K562 (cell line): ENCODE results near the gene SPTBN2. TPM values are rescaled to one million over a fixed set of nuclear protein-coding genes. Genes with fewer than 3 reads are reported as not detected.

ENCODE experiments used
- ATAC-seq: fragments of 200-7000 bp; cut with Tn5 transposase; 3 replicates; pipeline ENCODE4 v1.9.1; 2020; ENCODE audit warnings: moderate library complexity
- BruUV-seq: library from RNA; stranded (reverse); fragments of 400-500 nt; replicated peaks from 2 replicates; lab custom pipeline; 2021; lab: Mats Ljungman, UMichigan
- CTCF ChIA-PET: fragments of 300-600 bp; formaldehyde crosslinking; extraction: SDS; loops from one replicate; lab custom pipeline; 2021; ENCODE audit warnings: low intra/inter-chr PET ratio; lab: Yijun Ruan, JAX
- POLR2A ChIA-PET: fragments of 300-600, 350-650 bp; sonication (Branson Sonifier 250); formaldehyde crosslinking; extraction: SDS; loops from one replicate; lab custom pipeline; 2021; ENCODE audit warnings: antibody characterized with exemption, inconsistent platforms; lab: Yijun Ruan, JAX
- DNase-seq, 4 experiments: peaks; one replicate each; pipeline versions ENCODE4 v3.0.0 to v3.0.0-alpha.2; 2011 to 2018; ENCODE audit warnings: low spot score in 3 of 4, mixed read lengths in 3 of 4; ENCODE audit errors: extremely low read depth in 1 of 4
- FAIRE-seq: peaks from 2 replicates; lab custom pipeline; 2011; peaks lifted over from hg19 to GRCh38; lab: Jason Lieb, UNC
- H2AFZ ChIP-seq: 2 replicates; pipeline ENCODE4 v1.6.0; 2011; ENCODE audit warnings: low read depth, low read length, control low read depth, inconsistent platforms
- H3K27ac ChIP-seq: fragments of 200-600 bp; 3 replicates; pipeline ENCODE4 v1.8.0; 2011; ENCODE audit warnings: low read depth, mild to moderate bottlenecking, control low read depth, inconsistent platforms, low read length, moderate library complexity, mixed read lengths; ENCODE audit errors: extremely low read depth
- H3K27me3 ChIP-seq, 2 experiments: fragments of 300-600 bp in 1 of 2; 2 replicates in 1 of 2; 3 replicates in 1 of 2; pipeline versions ENCODE4 v1.6.0 to v1.8.0; 2011; ENCODE audit warnings: inconsistent platforms in 2 of 2, low read length in 2 of 2, mild to moderate bottlenecking in 1 of 2, mixed read lengths in 1 of 2, moderate library complexity in 1 of 2; ENCODE audit not compliant: control insufficient read depth in 2 of 2, insufficient read depth in 2 of 2
- H3K36me3 ChIP-seq: fragments of 300-600 bp; 3 replicates; pipeline ENCODE4 v1.8.0; 2011; ENCODE audit warnings: mild to moderate bottlenecking, low read length, inconsistent platforms; ENCODE audit not compliant: control insufficient read depth, insufficient read depth
- H3K4me1 ChIP-seq, 2 experiments: fragments of 200-600 bp in 1 of 2; replicated peaks in 1 of 2; 2 replicates in 1 of 2; 3 replicates in 1 of 2; pipeline versions ENCODE4 v1.5.1 to v1.8.0; 2011; ENCODE audit warnings: inconsistent platforms in 2 of 2, low read length in 2 of 2, mild to moderate bottlenecking in 1 of 2, mixed read lengths in 1 of 2, moderate library complexity in 1 of 2; ENCODE audit not compliant: control insufficient read depth in 2 of 2, insufficient read depth in 2 of 2
- H3K4me2 ChIP-seq: 2 replicates; pipeline ENCODE4 v1.6.1; 2011; ENCODE audit warnings: low read length, control low read depth, inconsistent platforms, mixed read lengths; ENCODE audit not compliant: insufficient read depth
- H3K4me3 ChIP-seq: fragments of 200-600 bp; sonication (generic), shearing (Covaris generic); 2 replicates; pipeline ENCODE4 v1.5.1; 2016; ENCODE audit warnings: control low read depth, inconsistent platforms
- H3K79me2 ChIP-seq: fragments of 200-600 bp; 3 replicates; pipeline ENCODE4 v1.8.0; 2011; ENCODE audit warnings: low read length, inconsistent platforms; ENCODE audit not compliant: control insufficient read depth, insufficient read depth
- H3K9ac ChIP-seq, 2 experiments: 2 replicates each; pipeline versions ENCODE4 v1.6.0 to v1.6.1; 2011; ENCODE audit warnings: low read depth in 2 of 2, low read length in 2 of 2, control low read depth in 1 of 2, inconsistent platforms in 1 of 2, mild to moderate bottlenecking in 1 of 2, mixed read lengths in 1 of 2; ENCODE audit not compliant: insufficient read depth in 1 of 2
- H3K9me1 ChIP-seq: one replicate; pipeline ENCODE4 v1.6.0; 2011; ENCODE audit warnings: inconsistent platforms, mild to moderate bottlenecking, low read length, moderate library complexity; ENCODE audit not compliant: control insufficient read depth, insufficient read depth
- H3K9me3 ChIP-seq: replicated peaks from 2 replicates; pipeline ENCODE4 v1.5.1; 2011; ENCODE audit warnings: low read depth, low read length, inconsistent platforms; ENCODE audit not compliant: control insufficient read depth, insufficient read depth
- H4K20me1 ChIP-seq: replicated peaks from 2 replicates; pipeline ENCODE4 v1.6.1; 2011; ENCODE audit warnings: low read length, inconsistent platforms, mixed read lengths; ENCODE audit not compliant: control insufficient read depth, insufficient read depth
- BACH1 ChIP-seq: fragments of 200-800 bp; sonication (Bioruptor generic); IDR thresholded peaks from 2 replicates; pipeline ENCODE4 v1.6.1; 2016; ENCODE audit warnings: missing genetic modification characterization, missing compliant biosample characterization
- CEBPB ChIP-seq: fragments of 450-650 bp; IDR thresholded peaks from 2 replicates; pipeline ENCODE4 v1.6.1; 2016; ENCODE audit warnings: missing genetic modification characterization, missing compliant biosample characterization
- CEBPZ ChIP-seq: fragments of 150-350 bp; IDR thresholded peaks from 2 replicates; pipeline ENCODE4 v1.6.1; 2014; ENCODE audit warnings: low read depth, mild to moderate bottlenecking, low read length, borderline replicate concordance
- CREBBP ChIP-seq: IDR thresholded peaks from one replicate; pipeline ENCODE4 v1.6.1; 2012; ENCODE audit warnings: low read depth, mild to moderate bottlenecking, control low read depth, inconsistent platforms, low read length
- DIDO1 ChIP-seq: fragments of 450-650 bp; IDR thresholded peaks from 2 replicates; pipeline ENCODE4 v1.6.1; 2016; ENCODE audit warnings: low read depth, missing biosample characterization, missing genetic modification characterization
- ELF1 ChIP-seq: fragments of 200-800 bp; sonication (Bioruptor generic); IDR thresholded peaks from 2 replicates; pipeline ENCODE4 v1.6.1; 2016; ENCODE audit warnings: missing genetic modification characterization, missing compliant biosample characterization
- HMBOX1 ChIP-seq: sonication (generic); IDR thresholded peaks from 2 replicates; pipeline ENCODE4 v1.6.1; 2016
- KAT8 ChIP-seq: fragments of 450-650 bp; IDR thresholded peaks from 2 replicates; pipeline ENCODE4 v1.6.1; 2016; ENCODE audit warnings: low read depth, mild to moderate bottlenecking
- MEIS2 ChIP-seq: fragments of 450-650 bp; IDR thresholded peaks from 2 replicates; pipeline ENCODE4 v1.6.1; 2014; ENCODE audit warnings: mild to moderate bottlenecking; ENCODE audit not compliant: partially characterized antibody
- PCBP2 ChIP-seq: fragments of 200-400 bp; formaldehyde crosslinking; IDR thresholded peaks from 2 replicates; pipeline ENCODE4 v1.6.1; 2018; ENCODE audit warnings: low read length, low read depth, mild to moderate bottlenecking, moderate library complexity; ENCODE audit not compliant: poor library complexity, severe bottlenecking
- RUNX1 ChIP-seq: sonication (generic); IDR thresholded peaks from 2 replicates; pipeline ENCODE4 v1.6.1; 2016; ENCODE audit warnings: antibody characterized with exemption, low read depth
- SPI1 ChIP-seq: IDR thresholded peaks from 2 replicates; pipeline ENCODE4 v1.6.1; 2011; ENCODE audit warnings: low read depth, low read length, control low read depth, borderline replicate concordance
- ZFP30 ChIP-seq: fragments of 250-450 bp; sonication (Bioruptor Pico); IDR thresholded peaks from 2 replicates; pipeline ENCODE4 v1.8.0; 2022; ENCODE audit warnings: moderate library complexity, mild to moderate bottlenecking, inconsistent platforms, borderline replicate concordance
- ZNF311 ChIP-seq: fragments of 250-450 bp; sonication (Bioruptor Pico); IDR thresholded peaks from 2 replicates; pipeline ENCODE4 v1.4.0; 2020; ENCODE audit warnings: mild to moderate bottlenecking, moderate library complexity
- ZNF431 ChIP-seq: sonication (generic); formaldehyde crosslinking; IDR thresholded peaks from 2 replicates; pipeline ENCODE4 v1.8.0; 2022; ENCODE audit warnings: mild to moderate bottlenecking, missing genetic modification reagents
- ZNF707 ChIP-seq: fragments of 250-450 bp; sonication (Bioruptor Pico); conservative IDR thresholded peaks from 2 replicates; pipeline ENCODE4 v1.8.0; 2022; ENCODE audit warnings: inconsistent platforms, mild to moderate bottlenecking, moderate library complexity
- WGBS: fragments of 100-300 bp; shearing (Covaris generic); methylation state at CpG from one replicate; pipeline ENCODE4 v1.1.6; 2016; ENCODE audit warnings: low coverage, mixed read lengths; ENCODE audit not compliant: insufficient coverage; ENCODE audit errors: missing lambda C conversion rate; 5-methylcytosine and 5-hydroxymethylcytosine counted together
- in situ Hi-C: fragments of 300-500 bp; cut with MboI; formaldehyde crosslinking; loops from 4 replicates; pipeline ENCODE4 v1.15.0; 2018; ENCODE audit warnings: inconsistent platforms, mixed read lengths
- intact Hi-C: fragments of 100-400 bp; cut with micrococcal nuclease; formaldehyde crosslinking; loops from 2 replicates; pipeline ENCODE4 v1.14.2; 2022
- polyA plus RNA-seq, 8 experiments: library from polyadenylated mRNA; depleted of rRNA in 4 of 8; stranded (reverse) in 5 of 8; unstranded in 3 of 8; fragments of >200 nt; fragmentation: Nextera tagmentation in 2 of 8; fragmentation: Illumina TruSeq in 1 of 8; extraction: Ambion mirVana in 2 of 8; extraction: Trizol in 1 of 8; gene quantifications; 2 replicates each; pipeline versions ENCODE4 v1.2.1 to v1.2.3, GENCODE V29; 2011 to 2014; ENCODE audit warnings: inconsistent platforms in 1 of 8, missing spikeins in 1 of 8
- total RNA-seq, 7 experiments: library from RNA; depleted of rRNA in 6 of 7; stranded (reverse); fragments of >200 nt in 6 of 7; fragmentation: Illumina TruSeq in 2 of 7; extraction: Trizol in 2 of 7; gene quantifications; 2 replicates each; pipeline versions ENCODE4 v1.2.1 to v1.2.3, GENCODE V29; 2011 to 2021; ENCODE audit warnings: low replicate concordance in 1 of 7

Gene SPTBN2
- total and polyA plus RNA-seq, 9 of the 15 experiments (the other 6 are each of a cell fraction or from before 2014, with no cell fraction given), result 0.38 to 56.5 (median 19.7) TPM

DNA sequence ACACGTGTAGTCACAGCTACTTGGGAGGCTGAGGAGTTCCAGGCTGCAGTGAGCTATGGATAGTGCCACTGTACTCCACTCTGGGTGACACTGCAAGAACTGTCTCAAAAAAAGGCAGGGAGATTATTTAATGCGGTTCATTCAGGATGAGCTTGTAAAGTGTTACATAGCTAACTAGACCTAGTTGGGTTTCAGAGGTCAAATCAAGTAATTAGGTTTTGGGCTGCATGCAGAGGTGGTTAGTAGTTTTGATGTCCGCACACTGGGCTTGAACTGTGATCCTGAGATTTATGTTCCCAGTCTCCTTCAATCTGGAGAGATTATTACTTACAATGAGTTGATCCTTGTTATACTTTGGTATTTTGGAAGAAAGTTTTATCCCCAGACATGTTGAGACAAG lies 92.6 kb downstream of the SPTBN2 start:
- ChIA-PET CTCF (no interaction called here), POLR2A (interaction anchor here (0.5 to 26.4 kb wide), 5 partner anchors 14 to 1749 kb away, joined by 3 to 387 read pairs (median 4); partner anchors contain the start of gene RBM14)
- Histone ChIP-seq H2AFZ (no peak overlapping the region), H3K27me3 (no peaks in the 10 kb centered on the region), H3K9me1 (peaks cover 4% of the 10 kb centered on the region), H3K9me3 (no peaks in the 10 kb centered on the region), H3K36me3 (peaks cover 64% of the 10 kb centered on the region), H3K9ac (no peak overlapping the region), H3K4me1 (peaks cover 15 to 16% of the 10 kb centered on the region in 2 experiments), H3K79me2 (peaks cover 93% of the 10 kb centered on the region), H3K4me2 (no peak overlapping the region; the same call in 1 of the 2 replicates), H3K27ac (peak overlapping the region; percentile 25; the same call in 1 of the 3 replicates), H3K4me3 (no peak overlapping the region), H4K20me1 (peaks cover 28% of the 10 kb centered on the region)
- intact Hi-C loops, result no loop called here
- FAIRE-seq, result no peak
- TF ChIP-seq KAT8, result no peak
- no peak for TF ChIP-seq BACH1 (tag)
- no peak for TF ChIP-seq RUNX1
- peak; percentile 87 for TF ChIP-seq HMBOX1
- no peak for TF ChIP-seq CEBPZ
- TF ChIP-seq ZNF311 (CRISPR knock-in tag), result no peak
- TF ChIP-seq SPI1, result no peak
- TF ChIP-seq DIDO1 (tag), result no peak
- no peak for TF ChIP-seq ELF1 (tag)
- no peak for TF ChIP-seq CEBPB (tag)
- TF ChIP-seq MEIS2, result no peak
- TF ChIP-seq ZNF431 (CRISPR knock-in tag), result peak; percentile 90
- no peak for TF ChIP-seq CREBBP
- no peak for TF ChIP-seq PCBP2
- no peak for TF ChIP-seq ZFP30 (CRISPR knock-in tag)
- TF ChIP-seq ZNF707 (CRISPR knock-in tag), result no peak
- no peak for DNase-seq
- WGBS, result 53% methylated on average over 3 of the region's 3 CpGs
- in situ Hi-C loops, result no loop called here
- ATAC-seq, result no peak
- no TSS peak for BruUV-seq
